ENCODE data around the gene SLC27A3. TPM values are rescaled to one million over a fixed set of nuclear protein-coding genes. Genes with fewer than 3 reads are reported as not detected.

The SLC27A3 gene
- total and polyA plus RNA-seq, 9 of the 15 experiments (the other 6 are each of a cell fraction or from before 2014, with no cell fraction given): 0.57 to 5.2 (median 2.8) TPM

GRCh38 chr1:153783233-153784190 is 8.3 kb downstream of the SLC27A3 start (continued):
- TF ChIP-seq ZBTB5 (IDR thresholded peaks at IDR 0.05) (no peak), E2F8 (IDR thresholded peaks at IDR 0.05; ENCODE audit: low read depth, partially characterized antibody) (peak; percentile 45), KAT7 (CRISPR knock-in tag; IDR thresholded peaks at IDR 0.05; ENCODE audit: borderline replicate concordance) (no peak), RB1 (IDR thresholded peaks at IDR 0.05; ENCODE audit: low read depth) (peak; percentile 84; the same call in 1 of the 2 replicates), CCNT2 (IDR thresholded peaks at IDR 0.05; ENCODE audit: borderline replicate concordance, extremely low read depth, insufficient read length, low read depth, low read length) (peak; percentile 64), SMARCA4 (IDR thresholded peaks at IDR 0.05) (peak; percentile 28; the same call in 1 of the 2 replicates), CEBPB (tag; IDR thresholded peaks at IDR 0.05) (0 out of 2 replicates have a peak, but pooled peaks have one; percentile 13), KHSRP (IDR thresholded peaks at IDR 0.05) (no peak), ZNF75A (CRISPR knock-in tag; IDR thresholded peaks at IDR 0.05) (no peak), HMGN3 (IDR thresholded peaks at IDR 0.05; ENCODE audit: borderline replicate concordance, extremely low read depth, insufficient read length, low read depth, low read length) (peak; percentile 82), KDM2B (CRISPR knock-in tag; IDR thresholded peaks at IDR 0.05) (peak; percentile 93; the same call in 1 of the 2 replicates), NCOA6 (IDR thresholded peaks at IDR 0.05) (no peak), MED1 (CRISPR knock-in tag; IDR thresholded peaks at IDR 0.05; ENCODE audit: borderline replicate concordance) (no peak), SOX6 (IDR thresholded peaks at IDR 0.05) (0 out of 2 replicates have a peak, but pooled peaks have one; percentile 43)

Measured in K562 (cell line).